Sigmoid colon (tissue), 4 donors: Measurements from ENCODE around the gene TDRD6.

ENCODE experiments used
- CTCF ChIP-seq, 4 experiments: fragments of 450-650 bp in 3 of 4; fragments of 200-600 bp in 1 of 4; IDR thresholded peaks; one replicate each; pipeline ENCODE4 v1.5.1; 2016 to 2019; ENCODE audit warnings: antibody characterized with exemption in 4 of 4, mild to moderate bottlenecking in 3 of 4, moderate library complexity in 2 of 4
- POLR2A ChIP-seq, 2 donors: fragments of 450-650 bp; IDR thresholded peaks; one replicate each; pipeline ENCODE4 v1.6.1; 2016; ENCODE audit warnings: antibody characterized with exemption in 2 of 2, mild to moderate bottlenecking in 2 of 2, moderate library complexity in 2 of 2
- POLR2AphosphoS5 ChIP-seq, 4 donors: sonication (generic); formaldehyde crosslinking; IDR thresholded peaks; one replicate each; pipeline ENCODE4 v1.6.1; 2017; ENCODE audit warnings: antibody characterized with exemption in 4 of 4

GRCh38 chr6:46690141-46690755, 2.6 kb downstream of the TDRD6 start:
- no peak for TF ChIP-seq POLR2A (IDR thresholded peaks at IDR 0.05)
- no peak for TF ChIP-seq CTCF (IDR thresholded peaks at IDR 0.05)
- TF ChIP-seq POLR2AphosphoS5 (IDR thresholded peaks at IDR 0.05) = no peak
